Effector memory CD4-positive, alpha-beta T cell (primary cell): ENCODE data around the gene INIP.
A peak's percentile ranks its signal among the peaks of the same experiment; 100 is the strongest.

Source experiments
- DNase-seq, 3 donors: peaks; one replicate each; pipeline ENCODE4 v3.0.0-alpha.2; 2020
- H3K27ac ChIP-seq: 2 replicates; pipeline ENCODE4 v1.7.0; 2013; ENCODE audit warnings: mild to moderate bottlenecking, low read length, moderate library complexity; ENCODE audit not compliant: insufficient read depth, poor library complexity, severe bottlenecking
- H3K27me3 ChIP-seq: replicated peaks from 2 replicates; pipeline ENCODE4 v1.7.0; 2013; ENCODE audit warnings: mild to moderate bottlenecking, low read length; ENCODE audit not compliant: insufficient read depth, control insufficient read depth, poor library complexity, severe bottlenecking
- H3K36me3 ChIP-seq: 2 replicates; pipeline ENCODE4 v1.7.0; 2013; ENCODE audit warnings: mild to moderate bottlenecking, low read length, moderate library complexity; ENCODE audit not compliant: control insufficient read depth, insufficient read depth
- H3K4me1 ChIP-seq: 2 replicates; pipeline ENCODE4 v1.7.0; 2013; ENCODE audit warnings: low read length, mild to moderate bottlenecking; ENCODE audit not compliant: control insufficient read depth, insufficient read depth, poor library complexity, severe bottlenecking
- H3K4me3 ChIP-seq: 2 replicates; pipeline ENCODE4 v1.7.0; 2013; ENCODE audit warnings: low read length, low read depth, mild to moderate bottlenecking; ENCODE audit not compliant: insufficient read depth, poor library complexity, severe bottlenecking
- H3K9me3 ChIP-seq: 2 replicates; pipeline ENCODE4 v1.7.0; 2013; ENCODE audit warnings: mild to moderate bottlenecking, low read length, moderate library complexity; ENCODE audit not compliant: control insufficient read depth
- total RNA-seq, 3 donors: gene quantifications; one replicate each; lab custom pipeline; 2026; lab: John Stamatoyannopoulos, UW

INIP gene
- 14.9 to 17.6 (median 15.4) reads per million in 3 donors for total RNA-seq

GRCh38 chr9:112717661-112718331, at the start of gene INIP:
Gene INIP, minus strand, starts transcription at chr9:112718117. Its CDS starts 1,632 bp downstream, at chr9:112716485.
- peak; percentile 94 to 97 (median 96) for DNase-seq
- peak within 1 kb of the TSS; percentile 82 for H3K27ac ChIP-seq
- H3K9me3 ChIP-seq = no peaks in the 10 kb centered on the region
- H3K4me1 ChIP-seq = no peaks in the 10 kb centered on the region
- no peaks in the 10 kb centered on the region for H3K27me3 ChIP-seq
- peak within 1 kb of the TSS; percentile 68 for H3K4me3 ChIP-seq
- no peaks in the 10 kb centered on the region for H3K36me3 ChIP-seq

GRCh38 chr9:112765281-112765680, 47.4 kb upstream of the INIP start:
- H3K36me3 ChIP-seq = no peaks in the 10 kb centered on the region

DNA sequence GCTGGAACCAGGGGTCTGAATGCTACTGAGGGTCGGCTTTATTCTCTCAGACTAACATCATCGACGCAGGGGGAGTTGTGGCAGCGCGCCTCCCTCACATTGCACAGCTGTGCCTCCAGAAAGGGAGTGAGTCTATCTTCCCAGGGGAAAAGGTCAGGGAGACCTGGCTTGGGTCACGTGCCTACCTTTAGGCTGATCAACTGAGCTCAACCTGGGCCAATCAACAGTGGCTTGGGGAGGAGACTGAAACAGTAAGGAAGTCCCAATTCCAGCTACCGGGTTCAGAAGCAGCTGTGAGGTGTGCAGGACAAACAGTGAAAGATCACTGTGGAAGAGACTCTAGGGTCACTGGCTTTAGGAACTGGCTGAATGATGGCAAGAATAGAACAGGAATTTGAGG, 46.9 kb upstream of the INIP start:
- H3K4me3 ChIP-seq = no peak overlapping the region
- H3K27me3 ChIP-seq = no peaks in the 10 kb centered on the region
- no peak overlapping the region for H3K27ac ChIP-seq
- H3K4me1 ChIP-seq = no peaks in the 10 kb centered on the region
- DNase-seq = no peak
- H3K9me3 ChIP-seq = peaks cover 3% of the 10 kb centered on the region
- no peaks in the 10 kb centered on the region for H3K36me3 ChIP-seq

More at GRCh38 chr9:112765281-112765680, 47.4 kb upstream of the INIP start:
- no peak for DNase-seq
- H3K27ac ChIP-seq = no peak overlapping the region
- H3K27me3 ChIP-seq = no peaks in the 10 kb centered on the region
- H3K4me1 ChIP-seq = no peaks in the 10 kb centered on the region
- H3K9me3 ChIP-seq = peaks cover 3% of the 10 kb centered on the region
- no peak overlapping the region for H3K4me3 ChIP-seq

DNA sequence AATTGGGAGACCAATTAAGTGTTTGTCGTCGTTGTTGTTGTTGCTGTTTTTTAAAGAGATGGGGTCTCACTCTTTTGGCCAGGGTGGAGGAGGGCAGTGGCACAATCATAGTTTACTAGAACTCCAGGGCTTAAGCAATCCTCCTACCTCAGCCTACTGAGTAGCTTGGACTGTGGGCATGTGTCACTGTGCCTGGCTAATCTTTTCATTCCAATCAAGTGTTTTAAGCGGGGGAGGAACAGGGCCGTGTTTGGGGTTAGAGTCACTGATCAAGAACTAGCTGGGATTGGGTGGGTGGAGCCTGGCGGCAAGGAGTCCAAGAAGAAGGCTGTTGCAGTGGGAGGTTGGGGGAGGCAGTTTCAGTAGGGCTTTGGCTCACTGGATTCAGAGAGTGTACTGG, 46.4 kb upstream of the INIP start:
- Histone ChIP-seq H3K36me3 (no peaks in the 10 kb centered on the region), H3K27ac (no peak overlapping the region), H3K4me1 (no peaks in the 10 kb centered on the region), H3K4me3 (no peak overlapping the region), H3K9me3 (peaks cover 3% of the 10 kb centered on the region), H3K27me3 (no peaks in the 10 kb centered on the region)
- no peak for DNase-seq

- no peak for DNase-seq
These were observed 45.0 kb upstream of the INIP start for GRCh38 chr9:112762726-112763518.

GRCh38 chr9:112761912-112762655, 44.2 kb upstream of the INIP start:
- Histone ChIP-seq H3K36me3 (no peaks in the 10 kb centered on the region), H3K4me1 (no peaks in the 10 kb centered on the region), H3K4me3 (no peak overlapping the region), H3K27ac (no peak overlapping the region), H3K27me3 (no peaks in the 10 kb centered on the region), H3K9me3 (peaks cover 3% of the 10 kb centered on the region)
- no peak for DNase-seq

More at GRCh38 chr9:112762726-112763518, 45.0 kb upstream of the INIP start:
- Histone ChIP-seq H3K27ac (no peak overlapping the region), H3K27me3 (no peaks in the 10 kb centered on the region), H3K9me3 (peaks cover 3% of the 10 kb centered on the region), H3K4me1 (no peaks in the 10 kb centered on the region), H3K4me3 (no peak overlapping the region), H3K36me3 (no peaks in the 10 kb centered on the region)

DNA sequence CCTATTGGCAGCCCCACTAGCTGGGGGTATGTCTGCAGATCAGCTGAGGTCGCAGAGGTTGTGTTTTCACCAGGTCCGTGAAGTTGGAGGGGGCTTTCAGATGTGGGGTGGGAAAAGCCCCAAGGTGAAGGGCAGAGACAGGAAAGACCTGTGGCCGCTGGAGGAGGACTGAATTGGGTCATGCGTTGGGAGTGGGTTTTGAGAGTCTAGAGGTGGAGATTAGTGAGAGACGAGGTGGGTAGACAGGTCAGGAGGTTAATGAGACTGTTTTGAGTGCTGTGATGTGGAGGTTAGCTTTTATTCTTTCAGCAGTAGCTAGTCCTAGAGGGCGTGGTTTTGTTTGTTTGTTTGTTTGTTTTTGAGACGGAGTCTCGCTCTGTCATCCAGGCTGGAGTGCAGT, 42.9 kb upstream of the INIP start:
- DNase-seq = no peak
- no peaks in the 10 kb centered on the region for H3K4me1 ChIP-seq

DNA sequence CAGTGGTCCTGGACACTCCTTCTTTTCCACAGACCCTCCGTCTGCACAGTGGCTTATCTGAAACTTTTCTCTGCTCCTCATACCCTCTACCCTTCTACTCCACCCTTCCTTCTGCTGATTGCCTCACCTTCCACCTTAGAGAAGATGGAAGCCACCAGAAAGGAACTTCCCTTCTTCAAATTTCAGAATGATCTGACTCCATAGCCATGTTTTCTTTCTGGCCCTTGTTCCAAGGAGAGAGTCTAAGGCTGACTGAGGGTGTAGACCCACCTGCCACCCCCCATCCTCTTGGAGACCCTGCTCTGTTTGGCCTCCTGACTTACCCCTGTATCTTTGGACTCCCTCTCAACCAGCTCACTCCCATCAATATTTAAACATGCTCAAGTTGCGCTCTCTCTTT, 40.0 kb upstream of the INIP start:
- no peak overlapping the region for H3K27ac ChIP-seq
- no peaks in the 10 kb centered on the region for H3K27me3 ChIP-seq
- H3K36me3 ChIP-seq = no peaks in the 10 kb centered on the region
- DNase-seq = no peak
- peaks cover 18% of the 10 kb centered on the region for H3K4me1 ChIP-seq
- no peak overlapping the region for H3K4me3 ChIP-seq
- no peaks in the 10 kb centered on the region for H3K9me3 ChIP-seq

More for the DNA sequence above, 42.9 kb upstream of the INIP start:
- H3K9me3 ChIP-seq = no peaks in the 10 kb centered on the region
- H3K36me3 ChIP-seq = no peaks in the 10 kb centered on the region
- H3K27ac ChIP-seq = no peak overlapping the region
- no peak overlapping the region for H3K4me3 ChIP-seq
- no peaks in the 10 kb centered on the region for H3K27me3 ChIP-seq

DNA sequence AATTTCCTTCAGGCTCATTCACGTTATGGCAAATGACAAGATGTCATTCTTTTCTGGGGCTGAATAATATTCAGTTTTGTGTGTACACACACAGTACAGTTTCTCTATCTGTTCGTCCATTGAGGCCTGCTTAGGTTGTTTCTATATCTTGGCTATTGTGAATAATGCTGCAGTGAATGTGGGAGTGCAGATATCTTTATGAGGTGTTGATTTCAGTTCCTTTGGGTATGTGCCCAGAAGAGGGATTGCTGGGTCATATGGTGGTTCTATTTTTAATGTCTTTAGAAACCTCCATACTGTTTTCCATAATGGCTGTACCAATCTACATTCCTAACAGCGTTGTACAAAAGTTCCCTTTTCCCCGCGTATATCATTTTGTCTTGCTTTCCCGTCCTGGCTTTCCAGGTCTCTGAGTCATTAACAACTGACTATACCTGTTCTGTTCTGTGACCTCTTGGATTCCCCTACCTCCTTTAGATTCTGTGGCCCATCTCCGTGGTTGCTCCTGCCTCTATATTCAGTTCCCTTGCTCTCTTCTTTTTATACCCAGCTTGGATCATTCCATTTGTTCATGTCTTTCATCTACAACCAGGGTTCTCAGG, 39.5 kb upstream of the INIP start:
- no peaks in the 10 kb centered on the region for H3K9me3 ChIP-seq
- no peaks in the 10 kb centered on the region for H3K27me3 ChIP-seq
- no peak for DNase-seq
- H3K36me3 ChIP-seq = no peaks in the 10 kb centered on the region
- H3K27ac ChIP-seq = no peak overlapping the region
- peaks cover 18% of the 10 kb centered on the region for H3K4me1 ChIP-seq
- H3K4me3 ChIP-seq = no peak overlapping the region
